GM10847 (cell line): ENCODE measurements around the gene DOCK6.

Experiments used
- POLR2A ChIP-seq: IDR thresholded peaks from 2 replicates; pipeline ENCODE4 v1.6.1; 2011; ENCODE audit not compliant: insufficient read length; ENCODE audit errors: extremely low read depth

Gene DOCK6

GRCh38 chr19:11242864-11243797 is 19.2 kb downstream of the DOCK6 start:
- no peak for TF ChIP-seq POLR2A

- no peak for TF ChIP-seq POLR2A
These were observed 20.3 kb downstream of the DOCK6 start for GRCh38 chr19:11242025-11242424.

GRCh38 chr19:11240008-11240444 is 22.3 kb downstream of the DOCK6 start:
- TF ChIP-seq POLR2A = no peak

- TF ChIP-seq POLR2A = no peak
These were observed 22.8 kb downstream of the DOCK6 start, which contains the start of gene ANGPTL8 for GRCh38 chr19:11239377-11240000. ANGPTL8 (plus strand) TSS chr19:11239619; CDS start chr19:11239638, 19 bp downstream.

GRCh38 chr19:11238781-11239376 is 23.4 kb downstream of the DOCK6 start:
- TF ChIP-seq POLR2A = no peak

- TF ChIP-seq POLR2A = no peak
These were observed 24.3 kb downstream of the DOCK6 start for GRCh38 chr19:11238041-11238440.

GRCh38 chr19:11237321-11237720 is 25.0 kb downstream of the DOCK6 start:
- no peak for TF ChIP-seq POLR2A

- no peak for TF ChIP-seq POLR2A
These were observed 25.7 kb downstream of the DOCK6 start for GRCh38 chr19:11236324-11237301.

- TF ChIP-seq POLR2A = no peak
These were observed 27.7 kb downstream of the DOCK6 start for GRCh38 chr19:11234486-11235075.

GRCh38 chr19:11233073-11233472 is 29.3 kb downstream of the DOCK6 start:
- no peak for TF ChIP-seq POLR2A

GRCh38 chr19:11232555-11232954 is 29.8 kb downstream of the DOCK6 start:
- TF ChIP-seq POLR2A = no peak

- TF ChIP-seq POLR2A = no peak
These were observed 31.5 kb downstream of the DOCK6 start for GRCh38 chr19:11230621-11231386.

GRCh38 chr19:11227195-11227886 is 35.0 kb downstream of the DOCK6 start:
- no peak for TF ChIP-seq POLR2A

GRCh38 chr19:11226716-11227166 is 35.6 kb downstream of the DOCK6 start:
- TF ChIP-seq POLR2A = no peak
